Upper lobe of left lung (tissue), 4 donors: Measurements from ENCODE around the gene CALHM4.

ENCODE experiments used
- EP300 ChIP-seq, 4 donors: sonication (generic); formaldehyde crosslinking; IDR thresholded peaks; one replicate each; pipeline ENCODE4 v1.5.1; 2017; ENCODE audit warnings: antibody characterized with exemption in 4 of 4, control low read depth in 2 of 4
- POLR2A ChIP-seq, 4 donors: fragments of 450-650 bp; IDR thresholded peaks; one replicate each; pipeline ENCODE4 v1.5.1; 2016 to 2017; ENCODE audit warnings: antibody characterized with exemption in 4 of 4, mild to moderate bottlenecking in 2 of 4
- POLR2AphosphoS5 ChIP-seq, 2 donors: sonication (generic); formaldehyde crosslinking; IDR thresholded peaks; one replicate each; pipeline ENCODE4 v1.5.1; 2017; ENCODE audit warnings: antibody characterized with exemption in 2 of 2
- TF ChIP-seq, protein P1 (sequence below), 6 experiments: fragments of 450-650 bp in 4 of 6; fragments of 200-600 bp in 2 of 6; sonication (generic) in 2 of 6; IDR thresholded peaks; one replicate each; pipeline ENCODE4 v1.5.1; 2016 to 2019; ENCODE audit warnings: antibody characterized with exemption in 6 of 6

DNA sequence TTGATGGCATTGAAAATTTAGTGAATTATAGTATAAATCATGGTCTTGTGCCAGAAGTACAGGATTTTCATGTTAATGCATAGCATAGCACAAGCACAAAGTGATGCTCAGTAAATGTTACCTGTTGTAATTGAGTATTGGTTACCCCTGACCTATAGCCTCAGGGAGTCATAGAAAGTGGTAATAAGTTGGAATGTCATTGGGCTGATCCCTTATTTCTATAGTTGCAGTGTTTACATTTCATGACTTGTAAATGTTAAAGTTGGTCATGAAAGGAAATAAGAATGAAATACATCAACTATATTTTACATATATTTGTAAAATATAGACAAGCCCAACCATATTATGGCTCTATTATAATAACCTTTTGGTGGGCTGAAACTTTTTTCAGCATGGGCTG, 24.8 kb downstream of the CALHM4 start:
- TF ChIP-seq, protein P1, sequence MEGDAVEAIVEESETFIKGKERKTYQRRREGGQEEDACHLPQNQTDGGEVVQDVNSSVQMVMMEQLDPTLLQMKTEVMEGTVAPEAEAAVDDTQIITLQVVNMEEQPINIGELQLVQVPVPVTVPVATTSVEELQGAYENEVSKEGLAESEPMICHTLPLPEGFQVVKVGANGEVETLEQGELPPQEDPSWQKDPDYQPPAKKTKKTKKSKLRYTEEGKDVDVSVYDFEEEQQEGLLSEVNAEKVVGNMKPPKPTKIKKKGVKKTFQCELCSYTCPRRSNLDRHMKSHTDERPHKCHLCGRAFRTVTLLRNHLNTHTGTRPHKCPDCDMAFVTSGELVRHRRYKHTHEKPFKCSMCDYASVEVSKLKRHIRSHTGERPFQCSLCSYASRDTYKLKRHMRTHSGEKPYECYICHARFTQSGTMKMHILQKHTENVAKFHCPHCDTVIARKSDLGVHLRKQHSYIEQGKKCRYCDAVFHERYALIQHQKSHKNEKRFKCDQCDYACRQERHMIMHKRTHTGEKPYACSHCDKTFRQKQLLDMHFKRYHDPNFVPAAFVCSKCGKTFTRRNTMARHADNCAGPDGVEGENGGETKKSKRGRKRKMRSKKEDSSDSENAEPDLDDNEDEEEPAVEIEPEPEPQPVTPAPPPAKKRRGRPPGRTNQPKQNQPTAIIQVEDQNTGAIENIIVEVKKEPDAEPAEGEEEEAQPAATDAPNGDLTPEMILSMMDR (IDR thresholded peaks at IDR 0.05) = no peak
- TF ChIP-seq POLR2A (IDR thresholded peaks at IDR 0.05) = no peak
- no peak for TF ChIP-seq POLR2AphosphoS5 (IDR thresholded peaks at IDR 0.05)
- no peak for TF ChIP-seq EP300 (IDR thresholded peaks at IDR 0.05)
